ENCODE results near the gene DMP1. TPM values are rescaled to one million over a fixed set of nuclear protein-coding genes. Genes with fewer than 3 reads are reported as not detected.
A peak's percentile ranks its signal among the peaks of the same experiment; 100 is the strongest.

DMP1 gene
- total and polyA plus RNA-seq, 2 experiments from 2014 or later, result not detected

DNA sequence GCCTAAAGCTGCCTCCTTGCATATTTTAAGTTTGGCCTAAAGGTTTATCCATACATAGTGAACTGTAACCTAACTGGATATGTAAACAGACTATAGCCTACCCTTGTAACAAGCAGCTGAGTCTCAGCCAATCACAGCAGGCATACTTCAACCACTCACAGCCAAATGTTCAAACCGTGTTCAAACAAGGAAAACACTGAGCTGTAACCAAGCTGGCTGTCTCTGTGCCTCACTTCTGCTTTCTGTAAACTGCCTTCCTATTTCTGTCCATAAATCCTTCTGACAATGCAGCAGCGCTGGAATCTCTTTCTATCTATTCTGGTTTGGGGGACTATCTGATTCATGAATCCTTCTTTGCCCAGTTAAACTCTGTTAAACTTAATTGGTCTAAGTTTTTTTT, 25.4 kb upstream of the DMP1 start:
- 72% methylated on average over 2 of the region's 2 CpGs for WGBS (ENCODE audit: low lambda C conversion rate, missing lambda C conversion rate)
- Histone ChIP-seq H3K4me3 (no peak overlapping the region), H3K9me2 (replicated peaks; ENCODE audit: insufficient read depth) (no peaks in the 10 kb centered on the region), H3K4me2 (no peak overlapping the region), H2AFZ (no peak overlapping the region), H3K9me3 (ENCODE audit: low read depth) (no peaks in the 10 kb centered on the region), H3K27ac (no peak overlapping the region), H4K20me1 (ENCODE audit: insufficient read depth, poor library complexity, severe bottlenecking) (no peaks in the 10 kb centered on the region), H3K4me1 (ENCODE audit: insufficient read depth) (no peaks in the 10 kb centered on the region), H3K36me3 (replicated peaks; ENCODE audit: insufficient read depth, low read depth) (no peaks in the 10 kb centered on the region), H3K27me3 (peaks cover 10% of the 10 kb centered on the region), H3K79me2 (no peaks in the 10 kb centered on the region)
- no peak for TF ChIP-seq EZH2 (IDR thresholded peaks at IDR 0.05; ENCODE audit: borderline replicate concordance)
- DNase-seq (ENCODE audit: low spot score), result no peak

DNA sequence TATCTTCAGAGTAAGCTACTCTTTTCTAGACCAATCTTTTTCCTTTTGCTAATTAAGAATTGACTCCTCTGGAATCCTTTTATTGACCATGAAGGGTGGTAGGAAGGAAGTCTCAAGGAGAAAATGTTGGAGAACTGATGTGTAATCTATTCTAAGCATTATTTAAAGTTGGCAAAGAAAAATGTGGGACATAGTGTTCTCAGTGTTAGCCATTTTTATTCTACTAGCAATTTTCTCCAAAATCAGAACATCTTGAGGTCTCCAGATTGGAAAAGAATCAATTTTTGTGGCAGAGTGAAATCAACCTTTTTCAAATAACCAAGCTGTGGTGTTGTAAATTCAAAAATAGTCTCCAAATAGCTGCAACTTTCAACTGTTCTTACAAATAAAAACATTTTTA, 18.4 kb upstream of the DMP1 start:
- Histone ChIP-seq H3K27ac (no peak overlapping the region), H3K9me2 (replicated peaks; ENCODE audit: insufficient read depth) (no peaks in the 10 kb centered on the region), H4K20me1 (ENCODE audit: insufficient read depth, poor library complexity, severe bottlenecking) (no peaks in the 10 kb centered on the region), H3K9me3 (ENCODE audit: low read depth) (no peaks in the 10 kb centered on the region), H3K4me3 (no peak overlapping the region), H2AFZ (no peak overlapping the region), H3K36me3 (replicated peaks; ENCODE audit: insufficient read depth, low read depth) (no peaks in the 10 kb centered on the region), H3K27me3 (no peaks in the 10 kb centered on the region), H3K4me1 (ENCODE audit: insufficient read depth) (peaks cover 2% of the 10 kb centered on the region), H3K79me2 (no peaks in the 10 kb centered on the region), H3K4me2 (no peak overlapping the region)
- TF ChIP-seq EZH2 (IDR thresholded peaks at IDR 0.05; ENCODE audit: borderline replicate concordance) (no peak), EZH2phosphoT487 (IDR thresholded peaks at IDR 0.05; ENCODE audit: low read depth, severe bottlenecking, unreplicated experiment) (no peak)
- no peak for DNase-seq (ENCODE audit: low spot score)

DNA sequence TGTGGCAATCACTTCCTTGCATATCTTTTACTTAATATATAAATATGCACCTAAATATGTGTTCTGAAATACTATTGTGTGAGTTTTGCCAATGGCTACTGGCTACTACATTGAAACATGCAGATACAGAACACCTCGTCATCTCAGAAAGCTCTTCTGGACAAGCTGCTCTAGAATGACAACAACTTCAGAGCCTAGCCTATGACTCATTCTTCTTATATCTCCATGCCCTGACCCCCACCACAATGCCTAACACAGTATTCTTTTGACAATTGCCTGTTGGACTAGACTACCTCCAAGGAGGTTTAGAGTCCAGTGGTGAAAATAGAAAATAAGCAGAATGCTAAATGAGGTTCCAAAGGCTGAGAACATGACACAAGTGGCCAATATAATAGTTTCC, 17.6 kb upstream of the DMP1 start:
- Histone ChIP-seq H3K27ac (no peak overlapping the region), H3K4me2 (peak overlapping the region; percentile 36), H3K4me1 (ENCODE audit: insufficient read depth) (peaks cover 2% of the 10 kb centered on the region), H3K36me3 (replicated peaks; ENCODE audit: insufficient read depth, low read depth) (no peaks in the 10 kb centered on the region), H2AFZ (no peak overlapping the region), H3K9me3 (ENCODE audit: low read depth) (no peaks in the 10 kb centered on the region), H4K20me1 (ENCODE audit: insufficient read depth, poor library complexity, severe bottlenecking) (no peaks in the 10 kb centered on the region), H3K79me2 (no peaks in the 10 kb centered on the region), H3K9me2 (replicated peaks; ENCODE audit: insufficient read depth) (no peaks in the 10 kb centered on the region), H3K27me3 (no peaks in the 10 kb centered on the region), H3K4me3 (no peak overlapping the region)
- WGBS (ENCODE audit: low lambda C conversion rate, missing lambda C conversion rate), result 83% methylated on average over 1 of the region's 1 CpG
- no peak for DNase-seq (ENCODE audit: low spot score)
- TF ChIP-seq EZH2 (IDR thresholded peaks at IDR 0.05; ENCODE audit: borderline replicate concordance) (no peak), EZH2phosphoT487 (IDR thresholded peaks at IDR 0.05; ENCODE audit: low read depth, severe bottlenecking, unreplicated experiment) (no peak)
- TF ChIP-seq, protein P1, sequence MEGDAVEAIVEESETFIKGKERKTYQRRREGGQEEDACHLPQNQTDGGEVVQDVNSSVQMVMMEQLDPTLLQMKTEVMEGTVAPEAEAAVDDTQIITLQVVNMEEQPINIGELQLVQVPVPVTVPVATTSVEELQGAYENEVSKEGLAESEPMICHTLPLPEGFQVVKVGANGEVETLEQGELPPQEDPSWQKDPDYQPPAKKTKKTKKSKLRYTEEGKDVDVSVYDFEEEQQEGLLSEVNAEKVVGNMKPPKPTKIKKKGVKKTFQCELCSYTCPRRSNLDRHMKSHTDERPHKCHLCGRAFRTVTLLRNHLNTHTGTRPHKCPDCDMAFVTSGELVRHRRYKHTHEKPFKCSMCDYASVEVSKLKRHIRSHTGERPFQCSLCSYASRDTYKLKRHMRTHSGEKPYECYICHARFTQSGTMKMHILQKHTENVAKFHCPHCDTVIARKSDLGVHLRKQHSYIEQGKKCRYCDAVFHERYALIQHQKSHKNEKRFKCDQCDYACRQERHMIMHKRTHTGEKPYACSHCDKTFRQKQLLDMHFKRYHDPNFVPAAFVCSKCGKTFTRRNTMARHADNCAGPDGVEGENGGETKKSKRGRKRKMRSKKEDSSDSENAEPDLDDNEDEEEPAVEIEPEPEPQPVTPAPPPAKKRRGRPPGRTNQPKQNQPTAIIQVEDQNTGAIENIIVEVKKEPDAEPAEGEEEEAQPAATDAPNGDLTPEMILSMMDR (IDR thresholded peaks at IDR 0.05; ENCODE audit: poor library complexity), result no peak

DNA sequence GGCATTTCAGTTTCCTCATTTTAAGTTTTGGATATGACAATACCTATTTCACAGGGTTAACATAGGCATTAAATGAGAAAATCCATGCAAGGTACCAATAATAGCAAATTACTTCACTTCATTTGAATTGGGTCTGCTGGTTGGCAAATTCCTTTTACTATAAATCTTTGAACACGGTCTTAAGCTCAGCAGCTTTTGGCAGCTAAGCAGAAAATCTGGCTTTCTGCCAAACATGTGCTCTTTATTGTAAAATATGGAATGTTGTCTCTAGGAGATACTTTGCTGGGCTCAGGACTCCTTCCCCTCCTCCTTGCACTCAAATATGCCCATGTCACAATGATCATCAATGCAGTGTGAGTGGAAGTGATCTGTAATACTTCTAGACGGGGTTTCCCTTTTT, 16.8 kb upstream of the DMP1 start:
- no peaks in the 10 kb centered on the region for H3K9me2 ChIP-seq (replicated peaks; ENCODE audit: insufficient read depth)
- DNase-seq (ENCODE audit: low spot score), result peak; percentile 63
- no peaks in the 10 kb centered on the region for H4K20me1 ChIP-seq (ENCODE audit: insufficient read depth, poor library complexity, severe bottlenecking)
- H3K36me3 ChIP-seq (replicated peaks; ENCODE audit: insufficient read depth, low read depth), result no peaks in the 10 kb centered on the region
- TF ChIP-seq EZH2 (IDR thresholded peaks at IDR 0.05; ENCODE audit: borderline replicate concordance), result no peak
- TF ChIP-seq EZH2phosphoT487 (IDR thresholded peaks at IDR 0.05; ENCODE audit: low read depth, severe bottlenecking, unreplicated experiment), result no peak
- TF ChIP-seq, protein P1 (IDR thresholded peaks at IDR 0.05; ENCODE audit: poor library complexity), result no peak
- H2AFZ ChIP-seq, result no peak overlapping the region
- no peaks in the 10 kb centered on the region for H3K79me2 ChIP-seq
- H3K4me2 ChIP-seq, result peak overlapping the region; percentile 36
- H3K27ac ChIP-seq, result no peak overlapping the region
- WGBS (ENCODE audit: low lambda C conversion rate, missing lambda C conversion rate), result 32% methylated on average over 2 of the region's 2 CpGs
- no peaks in the 10 kb centered on the region for H3K9me3 ChIP-seq (ENCODE audit: low read depth)
- H3K27me3 ChIP-seq, result no peaks in the 10 kb centered on the region
- H3K4me3 ChIP-seq, result no peak overlapping the region
- peaks cover 2% of the 10 kb centered on the region for H3K4me1 ChIP-seq (ENCODE audit: insufficient read depth)

Data from hepatocyte (in vitro differentiated cells).